ENCODE results near the gene ANKS1A.

The ANKS1A gene

GRCh38 chr6:35016502-35017321 lies 127.7 kb downstream of the ANKS1A start:
- peak; percentile 61 to 65 for DNase-seq (ENCODE audit: low read depth in 2 of 2)
- peak overlapping the region in 1 of 2 donors; percentile 12 for H3K4me3 ChIP-seq (replicated peaks in 1 of 2; ENCODE audit: low read depth in 2 of 2, low read length in 2 of 2)
- TF ChIP-seq CTCF (IDR thresholded peaks at IDR 0.05; ENCODE audit: low read depth, low read length) = no peak

GRCh38 chr6:35017411-35018181 lies 128.5 kb downstream of the ANKS1A start:
- TF ChIP-seq CTCF (IDR thresholded peaks at IDR 0.05; ENCODE audit: low read depth, low read length) = no peak
- DNase-seq (ENCODE audit: low read depth in 2 of 2) = peak; percentile 29 to 37
- H3K4me3 ChIP-seq (replicated peaks in 1 of 2; ENCODE audit: low read depth in 2 of 2, low read length in 2 of 2) = peak overlapping the region; percentile 3 to 7

- no peak for TF ChIP-seq CTCF (IDR thresholded peaks at IDR 0.05; ENCODE audit: low read depth, low read length)
- DNase-seq (ENCODE audit: low read depth in 2 of 2) = no peak
- no peak overlapping the region for H3K4me3 ChIP-seq (replicated peaks in 1 of 2; ENCODE audit: low read depth in 2 of 2, low read length in 2 of 2)
These were observed 129.1 kb downstream of the ANKS1A start for GRCh38 chr6:35018182-35018519.

GRCh38 chr6:35018746-35019145 lies 129.7 kb downstream of the ANKS1A start:
- no peak for TF ChIP-seq CTCF (IDR thresholded peaks at IDR 0.05; ENCODE audit: low read depth, low read length)
- H3K4me3 ChIP-seq (replicated peaks in 1 of 2; ENCODE audit: low read depth in 2 of 2, low read length in 2 of 2) = no peak overlapping the region
- no peak for DNase-seq (ENCODE audit: low read depth in 2 of 2)

- no peak for TF ChIP-seq CTCF (IDR thresholded peaks at IDR 0.05; ENCODE audit: low read depth, low read length)
- no peak overlapping the region for H3K4me3 ChIP-seq (replicated peaks in 1 of 2; ENCODE audit: low read depth in 2 of 2, low read length in 2 of 2)
- no peak for DNase-seq (ENCODE audit: low read depth in 2 of 2)
These were observed 130.1 kb downstream of the ANKS1A start for GRCh38 chr6:35019171-35019570.

- no peak for TF ChIP-seq CTCF (IDR thresholded peaks at IDR 0.05; ENCODE audit: low read depth, low read length)
- no peak overlapping the region for H3K4me3 ChIP-seq (replicated peaks in 1 of 2; ENCODE audit: low read depth in 2 of 2, low read length in 2 of 2)
- no peak for DNase-seq (ENCODE audit: low read depth in 2 of 2)
These were observed 130.8 kb downstream of the ANKS1A start for GRCh38 chr6:35019831-35020230.

All from cardiac fibroblast (primary cell).